Trophoblast cell (in vitro differentiated cells and primary cell): Measurements from ENCODE around the gene PITX3.

Experiments used
- DNase-seq, 2 donors: peaks; one replicate each; pipeline ENCODE4 v3.0.0-alpha.2; 2016
- H2AFZ ChIP-seq: 2 replicates; pipeline ENCODE4 v1.6.1; 2013; ENCODE audit warnings: low read length, moderate library complexity, mild to moderate bottlenecking; ENCODE audit not compliant: insufficient read depth, poor library complexity
- H2AK5ac ChIP-seq: 2 replicates; pipeline ENCODE4 v1.6.1; 2013; ENCODE audit warnings: mild to moderate bottlenecking, low read length
- H2BK120ac ChIP-seq: 2 replicates; pipeline ENCODE4 v1.6.1; 2013; ENCODE audit warnings: low read length, mild to moderate bottlenecking, moderate library complexity; ENCODE audit not compliant: insufficient read depth, poor library complexity
- H2BK12ac ChIP-seq: 2 replicates; pipeline ENCODE4 v1.6.1; 2013; ENCODE audit warnings: mild to moderate bottlenecking, low read length, moderate library complexity
- H2BK5ac ChIP-seq: 2 replicates; pipeline ENCODE4 v1.6.1; 2013; ENCODE audit warnings: low read length, low read depth, moderate library complexity, mild to moderate bottlenecking; ENCODE audit not compliant: poor library complexity
- H3K14ac ChIP-seq: 2 replicates; pipeline ENCODE4 v1.6.1; 2013; ENCODE audit warnings: mild to moderate bottlenecking, low read length
- H3K18ac ChIP-seq: 2 replicates; pipeline ENCODE4 v1.6.1; 2013; ENCODE audit warnings: mild to moderate bottlenecking, low read length
- H3K23ac ChIP-seq: 2 replicates; pipeline ENCODE4 v1.6.1; 2013; ENCODE audit warnings: low read length
- H3K27ac ChIP-seq: 2 replicates; pipeline ENCODE4 v1.5.1; 2013; ENCODE audit warnings: low read depth, mild to moderate bottlenecking, inconsistent platforms, low read length, moderate library complexity
- H3K27me3 ChIP-seq: 2 replicates; pipeline ENCODE4 v1.6.1; 2013; ENCODE audit warnings: inconsistent platforms, mild to moderate bottlenecking, low read length, moderate library complexity; ENCODE audit not compliant: insufficient read depth
- H3K36me3 ChIP-seq, 2 experiments: 1 replicate in 1 of 2; 2 replicates in 1 of 2; pipeline ENCODE4 v1.6.1; 2013; ENCODE audit warnings: low read length in 2 of 2, mild to moderate bottlenecking in 2 of 2, moderate library complexity in 1 of 2; ENCODE audit not compliant: insufficient read depth in 2 of 2, control insufficient read depth in 1 of 2
- H3K4ac ChIP-seq: 2 replicates; pipeline ENCODE4 v1.6.1; 2013; ENCODE audit warnings: low read depth, mild to moderate bottlenecking, low read length, moderate library complexity
- H3K4me1 ChIP-seq, 2 experiments: 1 replicate in 1 of 2; 2 replicates in 1 of 2; pipeline ENCODE4 v1.6.1; 2013; ENCODE audit warnings: low read length in 2 of 2, mild to moderate bottlenecking in 2 of 2, moderate library complexity in 1 of 2; ENCODE audit not compliant: insufficient read depth in 2 of 2, control insufficient read depth in 1 of 2
- H3K4me2 ChIP-seq: 2 replicates; pipeline ENCODE4 v1.6.1; 2013; ENCODE audit warnings: inconsistent platforms, mild to moderate bottlenecking, low read length, moderate library complexity
- H3K4me3 ChIP-seq: 2 replicates; pipeline ENCODE4 v1.5.1; 2013; ENCODE audit warnings: mild to moderate bottlenecking, low read depth, low read length, inconsistent platforms
- H3K79me1 ChIP-seq: one replicate; pipeline ENCODE4 v1.6.1; 2013; ENCODE audit warnings: low read length
- H3K79me2 ChIP-seq: 2 replicates; pipeline ENCODE4 v1.6.1; 2013; ENCODE audit warnings: low read length, mild to moderate bottlenecking; ENCODE audit not compliant: control insufficient read depth, insufficient read depth, poor library complexity
- H3K9ac ChIP-seq: 2 replicates; pipeline ENCODE4 v1.6.1; 2013; ENCODE audit warnings: mild to moderate bottlenecking, low read length
- H3K9me3 ChIP-seq: 2 replicates; pipeline ENCODE4 v1.6.1; 2013; ENCODE audit warnings: low read depth, mild to moderate bottlenecking, control low read depth, inconsistent platforms, low read length; ENCODE audit not compliant: insufficient read depth
- H4K12ac ChIP-seq: 2 replicates; pipeline ENCODE4 v1.6.1; 2013; ENCODE audit warnings: low read depth, mild to moderate bottlenecking, low read length, moderate library complexity
- H4K8ac ChIP-seq: 2 replicates; pipeline ENCODE4 v1.6.1; 2013; ENCODE audit warnings: low read depth, mild to moderate bottlenecking, low read length, moderate library complexity
- H4K91ac ChIP-seq: one replicate; pipeline ENCODE4 v1.6.1; 2013; ENCODE audit warnings: low read depth, mild to moderate bottlenecking, low read length, moderate library complexity
- WGBS: extraction: QIAGEN DNeasy Blood & Tissue Kit; methylation state at CpG from one replicate; pipeline ENCODE4 v1.1.7; 2013; ENCODE audit warnings: missing lambda C conversion rate; ENCODE audit not compliant: insufficient read length, insufficient coverage; ENCODE audit errors: extremely low coverage; 5-methylcytosine and 5-hydroxymethylcytosine counted together

PITX3 gene

GRCh38 chr10:102262744-102263370 lies 21.5 kb upstream of the PITX3 start:
- no peak overlapping the region for H2BK12ac ChIP-seq
- H3K18ac ChIP-seq, result no peak overlapping the region
- H3K27ac ChIP-seq, result no peak overlapping the region
- no CpG with 5 or more reads among the region's 4 CpGs for WGBS
- H3K79me2 ChIP-seq, result no peaks in the 10 kb centered on the region
- no peak overlapping the region for H2AK5ac ChIP-seq
- no peak overlapping the region for H2AFZ ChIP-seq
- H3K9me3 ChIP-seq, result no peaks in the 10 kb centered on the region
- no peak overlapping the region for H4K12ac ChIP-seq
- no peak overlapping the region for H3K9ac ChIP-seq
- no peak overlapping the region for H3K4ac ChIP-seq
- H4K8ac ChIP-seq, result no peak overlapping the region
- no peaks in the 10 kb centered on the region for H3K79me1 ChIP-seq
- H3K23ac ChIP-seq, result no peak overlapping the region
- no peak overlapping the region for H4K91ac ChIP-seq
- DNase-seq, result no peak
- H3K14ac ChIP-seq, result no peak overlapping the region
- H2BK5ac ChIP-seq, result no peak overlapping the region
- H3K4me3 ChIP-seq, result no peak overlapping the region
- no peaks in the 10 kb centered on the region for H3K27me3 ChIP-seq
- H2BK120ac ChIP-seq, result no peak overlapping the region
- H3K36me3 ChIP-seq, result peaks cover 9 to 20% of the 10 kb centered on the region in 2 experiments
- no peaks in the 10 kb centered on the region for H3K4me1 ChIP-seq
- no peak overlapping the region for H3K4me2 ChIP-seq

GRCh38 chr10:102261842-102262241 lies 20.5 kb upstream of the PITX3 start:
- Histone ChIP-seq H3K4me3 (no peak overlapping the region), H2BK120ac (no peak overlapping the region)
- no CpG with 5 or more reads among the region's 6 CpGs for WGBS

GRCh38 chr10:102261196-102261595 lies 19.9 kb upstream of the PITX3 start:
- Histone ChIP-seq H3K4me1 (no peaks in the 10 kb centered on the region), H3K27ac (no peak overlapping the region), H2BK120ac (no peak overlapping the region), H3K9ac (no peak overlapping the region), H3K18ac (no peak overlapping the region), H3K9me3 (no peaks in the 10 kb centered on the region), H3K14ac (no peak overlapping the region), H3K36me3 (peaks cover 7 to 25% of the 10 kb centered on the region in 2 experiments), H3K4ac (no peak overlapping the region), H3K4me2 (no peak overlapping the region), H4K91ac (no peak overlapping the region), H2BK5ac (no peak overlapping the region), H4K8ac (no peak overlapping the region), H3K79me2 (no peaks in the 10 kb centered on the region), H2BK12ac (no peak overlapping the region), H2AK5ac (no peak overlapping the region), H3K27me3 (no peaks in the 10 kb centered on the region), H3K79me1 (no peaks in the 10 kb centered on the region), H2AFZ (no peak overlapping the region), H3K4me3 (no peak overlapping the region), H4K12ac (no peak overlapping the region), H3K23ac (no peak overlapping the region)
- DNase-seq, result no peak

More at GRCh38 chr10:102261842-102262241, 20.5 kb upstream of the PITX3 start:
- H2AFZ ChIP-seq, result no peak overlapping the region
- H2AK5ac ChIP-seq, result no peak overlapping the region
- no peak overlapping the region for H3K4ac ChIP-seq
- no peak overlapping the region for H3K9ac ChIP-seq
- H2BK12ac ChIP-seq, result no peak overlapping the region
- H3K27me3 ChIP-seq, result no peaks in the 10 kb centered on the region
- no peaks in the 10 kb centered on the region for H3K9me3 ChIP-seq
- H3K4me1 ChIP-seq, result no peaks in the 10 kb centered on the region
- no peak overlapping the region for H3K4me2 ChIP-seq
- DNase-seq, result no peak
- no peak overlapping the region for H2BK5ac ChIP-seq
- H3K79me2 ChIP-seq, result no peaks in the 10 kb centered on the region
- no peak overlapping the region for H3K14ac ChIP-seq
- H3K27ac ChIP-seq, result no peak overlapping the region
- no peak overlapping the region for H4K91ac ChIP-seq
- H3K79me1 ChIP-seq, result no peaks in the 10 kb centered on the region
- no peak overlapping the region for H3K18ac ChIP-seq
- no peak overlapping the region for H4K8ac ChIP-seq
- no peak overlapping the region for H4K12ac ChIP-seq
- peaks cover 7 to 23% of the 10 kb centered on the region in 2 experiments for H3K36me3 ChIP-seq
- no peak overlapping the region for H3K23ac ChIP-seq

- Histone ChIP-seq H3K4me1 (no peaks in the 10 kb centered on the region), H3K27me3 (no peaks in the 10 kb centered on the region), H3K79me1 (no peaks in the 10 kb centered on the region)
Observed at GRCh38 chr10:102255404-102255803, 14.1 kb upstream of the PITX3 start.

More at GRCh38 chr10:102255404-102255803, 14.1 kb upstream of the PITX3 start:
- Histone ChIP-seq H3K27ac (no peak overlapping the region), H3K18ac (no peak overlapping the region), H3K23ac (no peak overlapping the region), H3K4ac (no peak overlapping the region), H2AK5ac (no peak overlapping the region), H4K12ac (no peak overlapping the region), H2BK5ac (no peak overlapping the region), H2BK12ac (no peak overlapping the region), H3K79me2 (no peaks in the 10 kb centered on the region), H2AFZ (no peak overlapping the region), H3K9me3 (no peaks in the 10 kb centered on the region), H2BK120ac (no peak overlapping the region), H3K36me3 (peaks cover 9 to 10% of the 10 kb centered on the region in 2 experiments), H3K4me2 (no peak overlapping the region), H3K9ac (no peak overlapping the region), H3K14ac (no peak overlapping the region), H4K8ac (no peak overlapping the region), H4K91ac (no peak overlapping the region), H3K4me3 (no peak overlapping the region)
- DNase-seq, result no peak
- no CpG with 5 or more reads among the region's 2 CpGs for WGBS
